Measurements from ENCODE around the gene DSG4.
"Not testable (repeated sequence)": the region's sequence is repeated elsewhere in the genome, so short reads cannot be mapped to it uniquely, and the experiment has no call there.

The DSG4 gene

GRCh38 chr18:31376477-31376876 lies at the start of gene DSG4:
Gene DSG4, plus strand, starts transcription at chr18:31376777. Its CDS starts 135 bp downstream, at chr18:31376912.
- Histone ChIP-seq H3K9me3 (ENCODE audit: severe bottlenecking) (no peaks in the 10 kb centered on the region), H3K36me3 (no peaks in the 10 kb centered on the region), H3K4me3 (ENCODE audit: low read depth, low read length) (no peak within 1 kb of the TSS), H3K27ac (no peak within 1 kb of the TSS), H3K27me3 (ENCODE audit: insufficient read depth, low read depth, severe bottlenecking) (no peaks in the 10 kb centered on the region)
- no peak for DNase-seq
- TF ChIP-seq CTCF (IDR thresholded peaks at IDR 0.05; ENCODE audit: low read depth, low read length): no peak

GRCh38 chr18:31329787-31330438 lies 46.7 kb upstream of the DSG4 start:
- no peak for DNase-seq
- no peak overlapping the region for H3K4me3 ChIP-seq (ENCODE audit: low read depth, low read length)
- no peak for TF ChIP-seq CTCF (IDR thresholded peaks at IDR 0.05; ENCODE audit: low read depth, low read length)

GRCh38 chr18:31343454-31343853 lies 33.1 kb upstream of the DSG4 start:
- Histone ChIP-seq H3K36me3 (no peaks in the 10 kb centered on the region), H3K9me3 (ENCODE audit: severe bottlenecking) (no peaks in the 10 kb centered on the region), H3K27ac (no peak overlapping the region), H3K4me3 (ENCODE audit: low read depth, low read length) (no peak overlapping the region), H3K27me3 (ENCODE audit: insufficient read depth, low read depth, severe bottlenecking) (no peaks in the 10 kb centered on the region)
- DNase-seq: no peak
- no peak for TF ChIP-seq CTCF (IDR thresholded peaks at IDR 0.05; ENCODE audit: low read depth, low read length)

More at GRCh38 chr18:31329787-31330438, 46.7 kb upstream of the DSG4 start:
- Histone ChIP-seq H3K9me3 (ENCODE audit: severe bottlenecking) (no peaks in the 10 kb centered on the region), H3K27ac (no peak overlapping the region), H3K27me3 (ENCODE audit: insufficient read depth, low read depth, severe bottlenecking) (no peaks in the 10 kb centered on the region), H3K36me3 (no peaks in the 10 kb centered on the region)

GRCh38 chr18:31353336-31353735 lies 23.2 kb upstream of the DSG4 start:
- H3K9me3 ChIP-seq (ENCODE audit: severe bottlenecking); H3K36me3 ChIP-seq; H3K27ac ChIP-seq; H3K4me3 ChIP-seq (ENCODE audit: low read depth, low read length); DNase-seq; H3K27me3 ChIP-seq (ENCODE audit: insufficient read depth, low read depth, severe bottlenecking): not testable (repeated sequence)

GRCh38 chr18:31354990-31355389 lies 21.6 kb upstream of the DSG4 start:
- Histone ChIP-seq H3K27me3 (ENCODE audit: insufficient read depth, low read depth, severe bottlenecking) (no peaks in the 10 kb centered on the region), H3K4me3 (ENCODE audit: low read depth, low read length) (no peak overlapping the region), H3K27ac (no peak overlapping the region), H3K9me3 (ENCODE audit: severe bottlenecking) (no peaks in the 10 kb centered on the region), H3K36me3 (no peaks in the 10 kb centered on the region)
- DNase-seq: no peak
- no peak for TF ChIP-seq CTCF (IDR thresholded peaks at IDR 0.05; ENCODE audit: low read depth, low read length)

GRCh38 chr18:31356025-31356424 lies 20.6 kb upstream of the DSG4 start:
- H3K36me3 ChIP-seq: no peaks in the 10 kb centered on the region
- H3K4me3 ChIP-seq (ENCODE audit: low read depth, low read length): no peak overlapping the region
- no peaks in the 10 kb centered on the region for H3K9me3 ChIP-seq (ENCODE audit: severe bottlenecking)
- TF ChIP-seq CTCF (IDR thresholded peaks at IDR 0.05; ENCODE audit: low read depth, low read length): no peak
- DNase-seq: no peak
- H3K27ac ChIP-seq: no peak overlapping the region
- H3K27me3 ChIP-seq (ENCODE audit: insufficient read depth, low read depth, severe bottlenecking): no peaks in the 10 kb centered on the region
